GM21360 (cell line): ENCODE data around the gene OMD.
"Not testable (repeated sequence)": the region's sequence is repeated elsewhere in the genome, so short reads cannot be mapped to it uniquely, and the experiment has no call there.

Experiments used
- ATAC-seq: cut with Tn5 transposase; IDR thresholded peaks from one replicate; pipeline ENCODE4 v1.9.1; 2021; ENCODE audit warnings: mild to moderate bottlenecking, moderate library complexity; ENCODE audit not compliant: unreplicated experiment

The OMD gene

GRCh38 chr9:92414566-92414965 lies 9.7 kb downstream of the OMD start:
- ATAC-seq = no peak

DNA sequence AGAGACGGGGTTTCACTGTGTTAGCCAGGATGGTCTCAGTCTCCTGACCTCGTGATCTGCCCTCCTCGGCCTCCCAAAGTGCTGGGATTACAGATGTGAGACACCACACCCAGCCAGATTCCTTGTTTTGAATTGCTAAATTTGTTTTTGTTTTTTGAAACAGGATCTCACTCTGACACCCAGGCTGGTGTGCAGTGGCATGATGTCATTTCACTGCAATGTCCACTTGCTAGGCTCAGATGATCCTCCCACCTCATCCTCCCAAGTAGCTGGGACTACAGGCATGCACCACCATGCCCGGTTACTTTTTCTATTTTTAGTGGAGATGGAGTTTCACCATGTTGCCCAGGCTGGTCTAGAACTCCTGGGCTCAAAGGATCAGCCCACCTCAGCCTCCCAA lies 13.1 kb downstream of the OMD start:
- not testable (repeated sequence) for ATAC-seq

DNA sequence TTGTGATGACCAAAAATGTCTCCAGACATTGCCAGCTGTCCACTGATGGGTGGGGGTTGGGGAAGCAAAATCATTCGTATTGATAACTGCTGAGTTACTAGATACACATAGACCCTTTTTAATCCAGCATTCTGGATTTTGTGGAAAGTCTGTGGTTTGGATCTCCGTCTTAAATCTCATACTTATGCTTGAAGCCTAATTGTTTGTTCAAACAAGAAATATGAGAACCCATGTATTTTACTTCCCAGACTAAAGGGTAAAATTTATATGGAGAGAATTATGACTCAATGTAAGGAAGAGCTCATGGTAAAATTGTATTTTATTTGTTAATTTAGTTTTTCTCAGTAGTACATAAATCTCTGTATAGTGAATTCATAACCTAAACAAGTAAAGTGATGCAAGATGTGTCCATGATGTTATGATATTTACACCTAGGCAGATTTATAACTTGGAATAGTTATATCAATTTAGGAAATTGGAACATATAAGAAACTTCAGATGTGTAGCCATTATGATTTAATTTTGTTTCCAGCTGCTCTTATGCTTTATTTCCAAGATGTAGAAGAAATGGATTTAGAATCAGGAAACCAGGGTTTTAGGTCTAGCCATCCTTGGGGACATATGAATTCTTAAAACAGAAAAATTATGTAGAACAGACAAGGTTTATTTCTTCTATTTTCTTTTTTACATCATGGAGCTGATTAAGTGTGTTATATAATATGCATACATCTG lies 15.4 kb downstream of the OMD start:
- no peak for ATAC-seq

DNA sequence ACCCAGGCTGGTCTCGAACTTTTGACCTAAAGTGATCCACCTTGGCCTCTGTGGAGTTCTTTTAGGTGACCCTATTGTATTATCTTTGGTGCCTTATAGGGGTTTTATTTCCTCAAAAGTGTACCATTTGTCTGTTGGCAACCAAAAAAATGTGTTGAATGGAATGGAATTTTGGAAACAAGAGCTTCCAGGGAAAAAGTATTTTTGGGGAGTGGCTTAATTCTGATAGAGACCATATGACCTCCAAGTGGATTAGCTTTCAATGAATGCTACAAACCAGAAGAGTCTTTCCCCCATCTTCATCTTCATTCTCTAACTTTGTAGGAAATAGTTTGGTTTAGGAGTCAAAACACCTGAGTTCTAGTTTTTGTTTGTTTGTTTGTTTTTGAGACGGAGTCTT lies 16.5 kb downstream of the OMD start:
- no peak for ATAC-seq

DNA sequence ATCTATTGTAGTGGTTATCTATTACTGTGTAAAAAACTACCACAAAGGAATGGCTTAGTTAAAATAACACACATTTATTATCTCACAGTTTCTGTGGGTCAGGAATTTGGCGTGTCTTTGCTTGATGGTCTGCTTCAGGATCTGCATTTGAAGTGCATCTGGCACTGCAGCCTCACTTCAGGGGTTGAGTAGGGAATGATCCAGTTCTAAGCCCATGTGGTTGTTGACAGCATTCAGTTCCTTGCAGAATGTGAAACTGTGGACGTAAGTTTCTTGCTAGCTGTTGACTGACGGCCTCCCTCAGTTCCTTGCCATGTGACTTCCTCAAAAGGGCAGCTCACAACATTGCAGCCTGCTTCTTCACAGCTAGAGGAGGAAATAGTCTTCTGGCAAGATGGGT lies 17.8 kb downstream of the OMD start:
- peak; percentile 49 for ATAC-seq

DNA sequence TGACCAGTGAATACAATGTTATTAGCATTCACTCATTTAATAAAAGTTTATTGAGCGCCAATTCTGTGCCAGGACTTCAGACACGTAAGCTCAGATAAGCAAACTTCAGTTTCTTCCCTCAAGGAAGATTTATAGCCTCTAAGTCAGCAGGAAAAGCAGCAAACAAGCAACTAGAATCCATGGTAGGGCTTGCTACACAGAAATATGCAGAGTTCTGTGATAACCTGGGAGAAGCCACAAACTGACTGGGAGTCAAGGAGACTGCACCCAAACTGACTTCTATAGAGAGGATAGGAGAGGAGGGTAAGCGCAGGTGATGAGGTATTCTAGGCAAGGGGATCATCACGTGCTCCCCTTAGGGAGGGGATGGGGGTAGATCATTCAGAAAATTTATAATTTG lies 18.5 kb downstream of the OMD start:
- no peak for ATAC-seq

DNA sequence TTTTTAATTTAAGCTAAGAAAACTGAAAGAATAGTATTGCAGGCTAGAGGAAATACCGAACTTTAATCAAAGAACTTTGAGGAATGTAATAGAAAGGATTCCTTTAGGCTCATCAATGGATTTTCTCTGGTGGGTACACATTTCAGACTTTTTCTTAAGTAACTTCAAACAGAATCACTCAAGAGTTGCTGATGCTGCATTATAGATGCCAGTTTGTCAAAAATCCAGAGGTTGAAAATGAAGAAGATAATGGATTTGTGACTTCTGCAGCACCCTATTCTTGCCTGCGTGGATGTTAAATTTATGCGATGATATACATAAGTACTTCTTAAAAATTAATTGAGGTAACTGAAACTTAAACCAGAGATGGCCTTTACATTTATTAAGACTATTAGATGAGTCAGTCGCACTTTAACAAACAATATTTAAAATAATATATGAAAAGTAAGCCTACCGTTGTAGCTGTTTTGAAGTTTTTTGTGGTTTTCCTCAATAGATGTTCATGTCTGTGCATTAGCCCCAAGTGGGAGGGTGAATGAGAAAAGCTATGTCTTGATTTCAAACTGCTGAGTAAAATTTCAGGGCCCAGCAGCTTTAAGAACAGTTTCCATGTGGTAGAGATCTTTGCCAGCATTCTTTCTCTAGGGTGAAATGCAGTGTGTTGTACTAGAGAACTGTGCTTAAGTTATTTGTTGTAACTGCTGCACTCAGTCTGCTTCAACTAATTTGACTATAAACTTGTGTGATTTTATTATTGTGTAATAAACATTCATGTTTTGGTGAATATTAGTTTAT lies 20.0 kb downstream of the OMD start, which contains the start of gene OGN:
OGN (minus strand) TSS at position 537 of the 795 bp plus-strand sequence. CDS start 1,171 bp downstream, outside the sequence.
- ATAC-seq = no peak

DNA sequence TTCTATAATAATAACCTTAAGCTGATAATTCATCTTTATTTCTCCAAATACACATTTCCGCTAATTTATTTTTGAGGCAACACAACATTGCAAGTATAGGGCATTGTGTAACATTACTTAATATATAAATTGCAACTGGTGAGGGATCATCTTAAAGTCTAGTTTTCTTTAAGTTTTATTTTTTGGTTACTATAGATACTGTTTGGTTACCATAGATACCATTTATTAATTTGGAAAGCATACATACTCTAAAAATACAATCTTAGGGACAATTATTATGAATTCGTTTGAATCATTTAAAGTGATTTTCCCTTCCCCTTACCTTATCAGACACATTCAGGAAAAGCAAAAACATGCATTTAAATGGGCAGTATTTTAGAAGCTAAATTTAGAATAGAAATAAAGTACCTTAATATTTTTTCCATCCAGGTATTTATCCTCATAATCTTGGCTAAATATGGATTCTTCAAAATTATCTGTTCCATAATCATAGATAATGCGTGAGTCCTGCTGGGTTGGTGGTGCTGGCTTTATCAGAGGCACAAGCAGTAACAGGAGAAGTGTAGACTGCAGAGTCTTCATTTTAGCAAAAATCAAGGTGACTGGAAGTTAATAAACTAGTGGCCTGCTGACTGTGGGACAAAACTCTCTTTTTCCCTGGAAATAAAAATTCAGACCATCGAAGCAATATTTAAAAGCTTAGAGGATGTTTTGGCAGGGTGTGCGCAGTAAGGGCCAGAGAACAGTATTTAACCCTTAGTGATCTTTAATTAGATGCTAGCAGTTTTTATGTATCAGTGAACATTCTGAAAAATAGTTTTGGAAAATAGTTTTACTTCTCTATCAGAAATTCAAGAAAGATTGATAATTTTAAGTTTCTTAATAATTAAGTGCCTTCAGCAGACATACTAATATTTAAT lies 21.2 kb downstream of the OMD start:
- no peak for ATAC-seq

- no peak for ATAC-seq
Observed at GRCh38 chr9:92402360-92402759, 21.9 kb downstream of the OMD start.

DNA sequence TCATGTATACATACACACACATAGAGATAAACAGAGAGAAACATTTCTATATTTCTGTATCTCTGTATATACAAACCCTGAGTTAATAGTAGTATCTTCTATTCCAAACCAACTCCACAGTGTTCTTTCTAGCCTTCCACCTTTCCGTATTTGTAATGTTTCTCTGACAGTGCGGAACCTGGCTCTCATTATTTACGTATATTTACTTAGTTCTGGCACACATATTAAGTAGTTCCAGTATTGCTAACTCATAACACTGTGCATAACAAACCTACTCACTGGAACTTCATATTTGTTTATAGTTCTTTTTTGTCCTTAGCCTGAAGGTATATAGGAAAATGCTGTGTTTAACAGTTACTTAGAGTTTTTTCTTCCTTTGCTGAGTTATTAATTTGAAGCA lies 26.4 kb downstream of the OMD start:
- no peak for ATAC-seq

DNA sequence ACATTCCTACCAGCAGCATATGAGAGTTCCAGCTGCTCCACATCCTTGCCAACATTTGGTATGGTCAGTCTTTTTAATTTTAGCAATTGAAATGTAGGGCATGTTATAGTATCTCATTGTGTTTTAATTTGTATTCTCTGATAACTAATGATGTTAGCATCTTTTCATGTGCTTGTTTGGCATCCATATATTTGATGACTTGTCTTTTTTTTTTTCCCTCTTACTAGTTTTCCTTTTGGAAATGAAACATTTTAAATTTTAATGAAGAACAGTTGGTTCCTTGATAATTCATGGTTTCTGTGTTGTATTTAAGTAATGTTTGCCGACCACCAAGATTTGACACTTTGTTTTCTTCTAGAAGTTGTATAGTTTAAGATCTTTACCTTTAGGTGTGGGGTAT lies 28.7 kb downstream of the OMD start:
- ATAC-seq = no peak

DNA sequence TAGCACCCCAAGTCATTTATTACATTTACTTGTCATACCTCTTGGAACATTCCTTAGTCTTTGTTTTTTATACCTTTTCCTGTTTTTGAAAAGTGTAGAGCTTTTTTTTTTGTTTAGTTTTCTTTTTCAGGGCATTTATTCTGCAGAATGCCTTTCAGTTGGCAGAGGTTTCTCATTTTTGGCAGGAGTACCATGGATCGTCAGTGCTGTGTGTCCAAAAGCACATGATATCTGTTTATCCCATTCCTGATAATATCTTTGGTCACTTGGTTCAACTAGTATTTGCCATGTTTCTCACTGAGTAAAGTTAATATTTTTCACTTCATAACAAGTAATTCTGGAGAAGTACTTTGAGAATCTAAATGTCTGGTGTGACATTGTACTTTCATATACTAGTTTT lies 30.6 kb downstream of the OMD start:
- ATAC-seq = no peak

DNA sequence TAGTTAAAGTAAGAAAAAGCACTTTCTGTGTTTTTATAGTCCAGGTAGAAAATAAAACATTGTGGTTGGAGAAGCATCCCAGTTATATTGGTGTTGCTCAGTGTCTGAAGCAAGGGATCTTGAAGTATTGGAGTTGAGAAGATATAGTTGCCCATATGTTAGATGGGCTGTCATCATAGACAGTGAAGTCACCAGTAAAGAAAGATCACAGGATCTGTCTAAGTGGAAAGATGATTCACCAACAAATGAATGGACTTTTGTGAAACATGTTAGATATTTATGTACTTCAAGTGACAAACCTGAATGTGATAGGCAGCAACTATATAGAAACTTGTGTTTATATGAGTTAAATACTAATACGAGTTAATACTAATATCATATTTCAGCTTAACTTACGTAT lies 31.6 kb downstream of the OMD start:
- ATAC-seq = no peak

- ATAC-seq = no peak
Observed at GRCh38 chr9:92385953-92386352, 38.3 kb downstream of the OMD start.

DNA sequence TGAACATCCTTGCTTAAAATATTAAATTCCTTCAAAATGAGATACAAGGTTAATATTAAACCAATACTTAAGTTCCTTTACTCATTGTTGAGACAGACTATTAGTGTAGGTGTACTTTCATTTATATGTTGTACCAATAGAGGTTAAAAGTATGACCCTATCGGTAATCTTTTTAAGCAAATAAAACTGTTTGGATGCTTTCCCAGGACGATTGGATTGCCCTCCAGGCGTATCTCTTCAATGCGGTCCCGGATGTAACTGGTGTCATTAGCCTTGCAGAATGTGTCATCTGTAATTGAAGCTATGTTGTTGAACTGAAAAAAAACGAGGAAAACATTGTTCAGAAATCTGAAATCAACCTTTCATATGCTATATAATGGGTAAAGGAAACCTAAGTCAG lies 38.8 kb downstream of the OMD start:
- ATAC-seq = no peak

- ATAC-seq = no peak
Observed at GRCh38 chr9:92385001-92385400, 39.3 kb downstream of the OMD start.

- no peak for ATAC-seq
Observed at GRCh38 chr9:92384375-92384774, 39.9 kb downstream of the OMD start.

GRCh38 chr9:92381775-92382174 lies 42.5 kb downstream of the OMD start:
- no peak for ATAC-seq

GRCh38 chr9:92380603-92381002 lies 43.7 kb downstream of the OMD start:
- no peak for ATAC-seq

DNA sequence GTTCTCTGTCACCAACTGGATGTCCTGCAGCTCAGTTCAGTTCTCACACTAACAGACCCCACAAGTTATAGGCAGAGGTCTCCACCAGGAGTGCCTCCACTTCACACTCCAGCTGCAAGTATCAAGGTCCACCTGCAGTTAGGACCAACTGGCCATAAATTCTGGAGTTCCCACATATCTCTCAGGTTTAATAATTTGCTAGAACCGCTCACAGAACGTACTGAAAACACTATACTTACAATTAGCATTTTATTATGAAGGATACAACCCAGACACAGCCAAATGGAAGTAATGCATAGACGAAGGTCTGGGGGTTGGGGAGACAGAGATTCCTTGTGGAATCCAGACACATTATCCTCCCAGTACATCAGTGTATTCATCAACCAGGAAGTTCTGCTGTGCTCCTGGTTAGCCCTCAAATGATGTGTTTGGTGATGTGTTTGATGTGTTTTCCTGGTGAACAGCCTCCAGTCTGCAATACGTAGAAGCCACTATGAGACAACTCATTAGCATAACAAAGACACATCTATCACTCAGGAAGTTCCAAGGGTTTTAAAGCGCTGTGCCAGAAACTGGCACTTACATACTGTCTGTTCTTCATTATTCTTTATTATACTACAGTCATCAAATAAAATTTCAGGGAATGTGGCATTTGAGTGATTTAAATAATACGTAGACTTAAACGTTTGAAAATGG lies 45.3 kb downstream of the OMD start:
- ATAC-seq = no peak

DNA sequence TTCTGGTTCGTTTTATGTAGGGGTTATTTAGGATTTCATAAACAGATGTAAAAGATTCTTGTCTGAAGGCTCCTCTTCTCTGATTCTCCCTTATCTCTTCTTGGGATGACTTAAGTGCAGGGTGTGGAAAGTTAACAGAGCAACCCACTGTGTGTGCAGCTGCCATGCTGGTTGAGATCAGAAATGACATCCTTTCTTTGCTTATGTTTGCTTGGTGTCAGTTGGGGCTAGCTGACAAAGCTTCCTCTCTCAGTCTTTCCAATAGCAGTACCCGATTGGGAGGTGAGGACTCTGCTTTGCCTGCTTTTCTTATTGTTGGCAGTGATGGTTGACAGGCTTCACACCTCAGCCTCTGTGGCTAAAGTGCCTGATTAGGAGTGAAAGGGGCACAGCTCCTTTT lies 46.4 kb downstream of the OMD start:
- no peak for ATAC-seq
